SK-N-SH treated with all-trans-retinoic acid at 6 μM for 48 hours (cell line): ENCODE data around the gene NR2E1.
A peak's percentile ranks its signal among the peaks of the same experiment; 100 is the strongest.

Experiments used
- ATAC-seq: fragments of 200-7000 bp; cut with Tn5 transposase; 3 replicates; pipeline ENCODE4 v1.9.1; 2020; ENCODE audit warnings: mild to moderate bottlenecking, moderate library complexity
- ARNTL ChIP-seq: fragments of 450-650 bp; formaldehyde crosslinking; IDR thresholded peaks from 2 replicates; pipeline ENCODE4 v1.5.0; 2020; ENCODE audit warnings: low read depth, mild to moderate bottlenecking, moderate library complexity, borderline replicate concordance
- BACH2 ChIP-seq: fragments of 250-450 bp; sonication (Bioruptor Pico); IDR thresholded peaks from 2 replicates; pipeline ENCODE4 v1.9.0; 2021; ENCODE audit warnings: mild to moderate bottlenecking, borderline replicate concordance
- CSDC2 ChIP-seq: fragments of 250-450 bp; sonication (Bioruptor Pico); IDR thresholded peaks from 2 replicates; pipeline ENCODE4 v1.5.0; 2020; ENCODE audit warnings: mild to moderate bottlenecking, moderate library complexity
- CSRNP3 ChIP-seq: fragments of 250-450 bp; sonication (Bioruptor Pico); IDR thresholded peaks from 2 replicates; pipeline ENCODE4 v1.5.1; 2021; ENCODE audit warnings: mild to moderate bottlenecking, moderate library complexity
- ESRRG ChIP-seq: fragments of 250-450 bp; sonication (Bioruptor Pico); IDR thresholded peaks from 2 replicates; pipeline ENCODE4 v1.6.1; 2021; ENCODE audit warnings: mild to moderate bottlenecking
- ISL1 ChIP-seq: fragments of 250-450 bp; sonication (Bioruptor Pico); IDR thresholded peaks from 2 replicates; pipeline ENCODE4 v2.1.2; 2022; ENCODE audit warnings: mild to moderate bottlenecking, moderate library complexity
- OSR1 ChIP-seq: fragments of 250-450 bp; sonication (Bioruptor Pico); IDR thresholded peaks from 2 replicates; pipeline ENCODE4 v1.8.0; 2022; ENCODE audit warnings: moderate library complexity, mild to moderate bottlenecking, inconsistent platforms
- PATZ1 ChIP-seq: fragments of 250-450 bp; sonication (Bioruptor Pico); IDR thresholded peaks from 2 replicates; pipeline ENCODE4 v1.8.0; 2020; ENCODE audit warnings: mild to moderate bottlenecking, moderate library complexity, borderline replicate concordance
- PPARA ChIP-seq: fragments of 250-450 bp; sonication (Bioruptor Pico); IDR thresholded peaks from 2 replicates; pipeline ENCODE4 v1.5.0; 2020; ENCODE audit warnings: mild to moderate bottlenecking, borderline replicate concordance
- RARB ChIP-seq: fragments of 250-450 bp; sonication (Bioruptor Pico); IDR thresholded peaks from 2 replicates; pipeline ENCODE4 v1.8.0; 2021; ENCODE audit warnings: mild to moderate bottlenecking, moderate library complexity
- SNAI2 ChIP-seq: fragments of 250-450 bp; sonication (Bioruptor Pico); IDR thresholded peaks from 2 replicates; pipeline ENCODE4 v1.5.0; 2020; ENCODE audit warnings: mild to moderate bottlenecking, moderate library complexity
- TCF4 ChIP-seq: fragments of 250-450 bp; sonication (Bioruptor Pico); IDR thresholded peaks from 2 replicates; pipeline ENCODE4 v1.8.0; 2021; ENCODE audit warnings: mild to moderate bottlenecking, moderate library complexity, borderline replicate concordance
- TOX ChIP-seq: fragments of 250-450 bp; sonication (Bioruptor Pico); IDR thresholded peaks from 2 replicates; pipeline ENCODE4 v1.8.0; 2021; ENCODE audit warnings: mild to moderate bottlenecking, moderate library complexity, borderline replicate concordance
- ZC3H10 ChIP-seq: fragments of 250-450 bp; sonication (Bioruptor Pico); IDR thresholded peaks from 2 replicates; pipeline ENCODE4 v1.5.1; 2021; ENCODE audit warnings: mild to moderate bottlenecking, moderate library complexity
- ZFP3 ChIP-seq: fragments of 250-450 bp; sonication (Bioruptor Pico); IDR thresholded peaks from 2 replicates; pipeline ENCODE4 v1.5.0; 2020; ENCODE audit warnings: mild to moderate bottlenecking, moderate library complexity
- ZFP30 ChIP-seq: fragments of 450-650 bp; formaldehyde crosslinking; IDR thresholded peaks from 2 replicates; pipeline ENCODE4 v1.5.0; 2022; ENCODE audit warnings: mild to moderate bottlenecking, moderate library complexity
- ZNF565 ChIP-seq: fragments of 450-650 bp; formaldehyde crosslinking; conservative IDR thresholded peaks from 2 replicates; pipeline ENCODE4 v1.5.0; 2020; ENCODE audit warnings: low read depth, mild to moderate bottlenecking, moderate library complexity
- ZNF70 ChIP-seq: fragments of 450-650 bp; formaldehyde crosslinking; IDR thresholded peaks from 2 replicates; pipeline ENCODE4 v1.5.0; 2020; ENCODE audit warnings: mild to moderate bottlenecking, moderate library complexity
- ZNF8 ChIP-seq: fragments of 450-650 bp; formaldehyde crosslinking; IDR thresholded peaks from 2 replicates; pipeline ENCODE4 v1.5.0; 2020; ENCODE audit warnings: mild to moderate bottlenecking, moderate library complexity
- TF ChIP-seq, protein P1 (sequence below): fragments of 250-450 bp; sonication (Bioruptor Pico); IDR thresholded peaks from 2 replicates; pipeline ENCODE4 v1.8.0; 2021; ENCODE audit warnings: low read depth, mild to moderate bottlenecking, moderate library complexity, borderline replicate concordance
- TF ChIP-seq, protein P2 (sequence below): fragments of 250-450 bp; sonication (Bioruptor Pico); IDR thresholded peaks from 2 replicates; pipeline ENCODE4 v1.5.1; 2020; ENCODE audit warnings: low read depth, mild to moderate bottlenecking, moderate library complexity

The NR2E1 gene

DNA sequence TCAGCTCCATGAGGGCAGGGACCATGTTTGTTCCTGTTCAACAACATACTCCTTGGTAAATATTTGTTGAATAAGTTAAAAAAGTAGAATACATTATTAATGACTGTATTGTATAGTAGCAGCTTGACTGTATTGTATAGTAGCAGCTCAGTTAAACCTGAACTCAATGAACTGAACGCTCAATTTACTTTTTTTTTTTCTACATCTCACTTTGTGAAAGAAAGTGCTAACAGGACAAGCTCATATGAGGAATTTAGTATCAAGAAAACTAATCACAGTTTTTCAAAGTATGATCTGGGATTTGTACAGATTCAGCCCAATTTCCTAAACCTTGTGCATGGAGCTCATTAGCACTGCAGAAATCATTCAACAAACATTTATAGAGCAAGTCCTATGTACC is 38.8 kb upstream of the NR2E1 start:
- ATAC-seq = no peak
- no peak for TF ChIP-seq ZNF8 (CRISPR knock-in tag)
- no peak for TF ChIP-seq ZNF565
- no peak for TF ChIP-seq ZNF70 (CRISPR knock-in tag)
- TF ChIP-seq ZC3H10 (CRISPR knock-in tag) = no peak
- TF ChIP-seq OSR1 (CRISPR knock-in tag) = no peak
- no peak for TF ChIP-seq ZFP30 (CRISPR knock-in tag)
- TF ChIP-seq, protein P1, sequence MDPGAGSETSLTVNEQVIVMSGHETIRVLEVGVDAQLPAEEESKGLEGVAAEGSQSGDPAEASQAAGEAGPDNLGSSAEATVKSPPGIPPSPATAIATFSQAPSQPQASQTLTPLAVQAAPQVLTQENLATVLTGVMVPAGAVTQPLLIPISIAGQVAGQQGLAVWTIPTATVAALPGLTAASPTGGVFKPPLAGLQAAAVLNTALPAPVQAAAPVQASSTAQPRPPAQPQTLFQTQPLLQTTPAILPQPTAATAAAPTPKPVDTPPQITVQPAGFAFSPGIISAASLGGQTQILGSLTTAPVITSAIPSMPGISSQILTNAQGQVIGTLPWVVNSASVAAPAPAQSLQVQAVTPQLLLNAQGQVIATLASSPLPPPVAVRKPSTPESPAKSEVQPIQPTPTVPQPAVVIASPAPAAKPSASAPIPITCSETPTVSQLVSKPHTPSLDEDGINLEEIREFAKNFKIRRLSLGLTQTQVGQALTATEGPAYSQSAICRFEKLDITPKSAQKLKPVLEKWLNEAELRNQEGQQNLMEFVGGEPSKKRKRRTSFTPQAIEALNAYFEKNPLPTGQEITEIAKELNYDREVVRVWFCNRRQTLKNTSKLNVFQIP (CRISPR knock-in tag) = no peak

- TF ChIP-seq ZFP3 (CRISPR knock-in tag) (no peak), ZNF565 (no peak)
- TF ChIP-seq, all 23 proteins: peak for 0
- ATAC-seq = no peak
Observed at GRCh38 chr6:108127826-108128225, 38.0 kb upstream of the NR2E1 start.

- ATAC-seq = no peak
- TF ChIP-seq RARB (CRISPR knock-in tag) (no peak), ZFP3 (CRISPR knock-in tag) (no peak), ZNF565 (no peak), OSR1 (CRISPR knock-in tag) (no peak), CSDC2 (CRISPR knock-in tag) (no peak), TOX (no peak), TCF4 (no peak), ZFP30 (CRISPR knock-in tag) (no peak), ESRRG (no peak), SNAI2 (CRISPR knock-in tag) (no peak), ZC3H10 (CRISPR knock-in tag) (no peak), ARNTL (CRISPR knock-in tag) (no peak), PPARA (CRISPR knock-in tag) (no peak), BACH2 (CRISPR knock-in tag) (no peak), ZNF8 (CRISPR knock-in tag) (no peak), ZNF70 (CRISPR knock-in tag) (no peak)
- TF ChIP-seq, protein P2, sequence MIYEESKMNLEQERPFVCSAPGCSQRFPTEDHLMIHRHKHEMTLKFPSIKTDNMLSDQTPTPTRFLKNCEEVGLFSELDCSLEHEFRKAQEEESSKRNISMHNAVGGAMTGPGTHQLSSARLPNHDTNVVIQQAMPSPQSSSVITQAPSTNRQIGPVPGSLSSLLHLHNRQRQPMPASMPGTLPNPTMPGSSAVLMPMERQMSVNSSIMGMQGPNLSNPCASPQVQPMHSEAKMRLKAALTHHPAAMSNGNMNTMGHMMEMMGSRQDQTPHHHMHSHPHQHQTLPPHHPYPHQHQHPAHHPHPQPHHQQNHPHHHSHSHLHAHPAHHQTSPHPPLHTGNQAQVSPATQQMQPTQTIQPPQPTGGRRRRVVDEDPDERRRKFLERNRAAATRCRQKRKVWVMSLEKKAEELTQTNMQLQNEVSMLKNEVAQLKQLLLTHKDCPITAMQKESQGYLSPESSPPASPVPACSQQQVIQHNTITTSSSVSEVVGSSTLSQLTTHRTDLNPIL (CRISPR knock-in tag) = no peak
Observed at GRCh38 chr6:108130262-108130661, 35.6 kb upstream of the NR2E1 start.

- no peak for ATAC-seq
- TF ChIP-seq SNAI2 (CRISPR knock-in tag) (no peak), BACH2 (CRISPR knock-in tag) (no peak), ESRRG (no peak)
Observed at GRCh38 chr6:108132863-108133262, 33.0 kb upstream of the NR2E1 start.

- TF ChIP-seq RARB (CRISPR knock-in tag) = no peak
- no peak for TF ChIP-seq CSRNP3 (CRISPR knock-in tag)
- no peak for TF ChIP-seq ZNF8 (CRISPR knock-in tag)
- no peak for TF ChIP-seq TCF4
- no peak for TF ChIP-seq BACH2 (CRISPR knock-in tag)
- TF ChIP-seq TOX = no peak
- no peak for TF ChIP-seq ESRRG
- TF ChIP-seq PPARA (CRISPR knock-in tag) = no peak
- TF ChIP-seq, protein P2 (CRISPR knock-in tag) = no peak
- TF ChIP-seq ARNTL (CRISPR knock-in tag) = no peak
- no peak for TF ChIP-seq ISL1
- TF ChIP-seq ZNF565 = no peak
- no peak for TF ChIP-seq PATZ1 (CRISPR knock-in tag)
- no peak for TF ChIP-seq ZFP3 (CRISPR knock-in tag)
- TF ChIP-seq, all 23 proteins: peak for 0
- ATAC-seq = peak; percentile 95
Observed at GRCh38 chr6:108133594-108134179, 32.1 kb upstream of the NR2E1 start.
